Vagina (tissue), 2 donors: ENCODE data around the gene EFNA4. TPM values are rescaled to one million over a fixed set of nuclear protein-coding genes. Genes with fewer than 3 reads are reported as not detected.

ENCODE experiments used
- DNase-seq, 2 donors: peaks; one replicate each; pipeline ENCODE4 v3.0.0-alpha.2; 2017; ENCODE audit errors: extremely low spot score in 2 of 2
- H3K27ac ChIP-seq: fragments of 200-600 bp; sonication (generic); one replicate; pipeline ENCODE4 v1.5.1; 2019
- H3K27me3 ChIP-seq: fragments of 200-600 bp; sonication (generic); one replicate; pipeline ENCODE4 v1.5.1; 2019
- H3K36me3 ChIP-seq, 2 donors: fragments of 200-600 bp; sonication (generic); one replicate each; pipeline ENCODE4 v1.5.1; 2017 to 2019
- H3K4me1 ChIP-seq: fragments of 200-600 bp; sonication (generic); one replicate; pipeline ENCODE4 v1.5.1; 2019
- H3K4me3 ChIP-seq, 2 donors: fragments of 200-600 bp; sonication (generic); 1 replicate in 1 of 2; 2 replicates in 1 of 2; pipeline ENCODE4 v1.5.1; 2016 to 2019
- H3K9me3 ChIP-seq: fragments of 200-600 bp; sonication (generic); one replicate; pipeline ENCODE4 v1.5.1; 2019
- CTCF ChIP-seq, 3 experiments: fragments of 450-650 bp in 2 of 3; fragments of 200-600 bp in 1 of 3; sonication (generic) in 1 of 3; IDR thresholded peaks; one replicate each; pipeline ENCODE4 v1.5.1; 2017 to 2019; ENCODE audit warnings: antibody characterized with exemption in 3 of 3, mild to moderate bottlenecking in 2 of 3, moderate library complexity in 2 of 3
- POLR2A ChIP-seq, 2 donors: fragments of 450-650 bp; IDR thresholded peaks; one replicate each; pipeline ENCODE4 v1.6.1; 2017; ENCODE audit warnings: antibody characterized with exemption in 2 of 2, mild to moderate bottlenecking in 2 of 2, moderate library complexity in 2 of 2
- POLR2AphosphoS5 ChIP-seq, 2 donors: sonication (generic); formaldehyde crosslinking; IDR thresholded peaks; one replicate each; pipeline ENCODE4 v1.9.0; 2017; ENCODE audit warnings: antibody characterized with exemption in 2 of 2, mild to moderate bottlenecking in 2 of 2, low read depth in 1 of 2; ENCODE audit not compliant: insufficient read depth in 1 of 2
- intact Hi-C: fragments of 100-400 bp; cut with DNase I; formaldehyde crosslinking; loops from one replicate; pipeline ENCODE4 v1.15.1; 2023
- total RNA-seq: library from RNA; depleted of rRNA; stranded (reverse); fragments of >200 nt; gene quantifications from one replicate; pipeline ENCODE4 v1.2.3, GENCODE V29; 2016

EFNA4 gene
- total RNA-seq, 1 donor from 2014 or later, result 13.8 TPM

GRCh38 chr1:155079487-155080311 is 16.2 kb downstream of the EFNA4 start:
- intact Hi-C loops, result no loop called here
- no peak for TF ChIP-seq POLR2A (IDR thresholded peaks at IDR 0.05)
- TF ChIP-seq POLR2AphosphoS5 (IDR thresholded peaks at IDR 0.05; ENCODE audit: insufficient read depth in 1 of 2, low read depth in 1 of 2), result no peak
- no peak for TF ChIP-seq CTCF (IDR thresholded peaks at IDR 0.05)
- Histone ChIP-seq H3K4me3 (peak overlapping the region; percentile 43 to 49), H3K27me3 (peaks cover 24% of the 10 kb centered on the region), H3K27ac (peak overlapping the region; percentile 60), H3K9me3 (no peaks in the 10 kb centered on the region), H3K36me3 (no peaks in the 10 kb centered on the region), H3K4me1 (peaks cover 57% of the 10 kb centered on the region)
- DNase-seq, result no peak

DNA sequence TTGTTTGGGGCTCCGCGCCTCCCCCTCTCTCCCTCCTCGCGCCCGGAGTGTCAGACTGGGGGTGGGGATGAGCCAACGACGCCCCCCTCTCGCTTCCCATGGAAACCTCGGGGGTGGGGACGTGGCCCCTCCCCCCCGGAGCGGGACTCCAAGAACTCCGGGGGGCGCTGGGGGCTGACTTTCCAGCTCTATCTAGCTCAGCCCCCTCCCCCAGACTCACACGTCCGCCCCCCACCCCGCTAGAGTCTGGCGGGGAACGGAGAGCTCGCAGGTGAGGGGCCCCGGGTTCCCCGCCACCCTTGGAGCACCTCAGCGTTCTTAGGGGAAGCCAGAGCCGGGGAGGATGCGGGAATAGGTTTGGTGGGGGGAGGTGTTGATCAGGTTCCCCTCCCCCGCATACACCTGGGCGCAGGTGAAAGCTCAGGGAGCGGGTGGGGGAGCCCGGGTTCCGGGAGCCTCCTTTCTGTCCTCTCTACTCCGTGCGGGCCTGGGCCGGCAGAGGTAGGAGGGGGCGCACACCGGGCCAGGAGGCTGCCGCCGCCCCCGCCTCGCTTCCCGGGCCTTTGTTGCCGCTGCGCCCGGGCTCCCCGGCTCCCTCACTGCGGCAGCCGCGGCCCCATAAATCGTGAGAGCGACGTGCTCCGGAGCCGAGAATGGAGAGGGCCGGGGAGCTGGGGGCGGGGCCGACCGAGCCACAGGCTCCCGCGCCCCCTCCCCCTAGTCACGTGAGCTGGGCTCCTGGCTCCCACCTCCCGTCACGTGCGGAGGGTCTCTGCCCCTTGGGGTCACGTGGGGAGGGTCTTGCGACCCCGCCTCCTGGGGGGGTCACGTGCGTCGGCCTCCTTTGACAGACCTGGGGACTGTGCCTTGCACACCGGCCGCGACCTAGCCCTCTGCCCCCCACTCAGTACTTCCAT is 17.0 kb downstream of the EFNA4 start:
- Histone ChIP-seq H3K4me3 (peak overlapping the region; percentile 43 to 49), H3K27me3 (peaks cover 24% of the 10 kb centered on the region), H3K27ac (peak overlapping the region; percentile 60), H3K36me3 (no peaks in the 10 kb centered on the region), H3K9me3 (no peaks in the 10 kb centered on the region), H3K4me1 (peaks cover 58% of the 10 kb centered on the region)
- intact Hi-C loops, result no loop called here
- TF ChIP-seq POLR2AphosphoS5 (IDR thresholded peaks at IDR 0.05; ENCODE audit: insufficient read depth in 1 of 2, low read depth in 1 of 2) (peak in 1 of 2 donors; percentile 8), POLR2A (IDR thresholded peaks at IDR 0.05) (no peak)
- DNase-seq, result no peak

DNA sequence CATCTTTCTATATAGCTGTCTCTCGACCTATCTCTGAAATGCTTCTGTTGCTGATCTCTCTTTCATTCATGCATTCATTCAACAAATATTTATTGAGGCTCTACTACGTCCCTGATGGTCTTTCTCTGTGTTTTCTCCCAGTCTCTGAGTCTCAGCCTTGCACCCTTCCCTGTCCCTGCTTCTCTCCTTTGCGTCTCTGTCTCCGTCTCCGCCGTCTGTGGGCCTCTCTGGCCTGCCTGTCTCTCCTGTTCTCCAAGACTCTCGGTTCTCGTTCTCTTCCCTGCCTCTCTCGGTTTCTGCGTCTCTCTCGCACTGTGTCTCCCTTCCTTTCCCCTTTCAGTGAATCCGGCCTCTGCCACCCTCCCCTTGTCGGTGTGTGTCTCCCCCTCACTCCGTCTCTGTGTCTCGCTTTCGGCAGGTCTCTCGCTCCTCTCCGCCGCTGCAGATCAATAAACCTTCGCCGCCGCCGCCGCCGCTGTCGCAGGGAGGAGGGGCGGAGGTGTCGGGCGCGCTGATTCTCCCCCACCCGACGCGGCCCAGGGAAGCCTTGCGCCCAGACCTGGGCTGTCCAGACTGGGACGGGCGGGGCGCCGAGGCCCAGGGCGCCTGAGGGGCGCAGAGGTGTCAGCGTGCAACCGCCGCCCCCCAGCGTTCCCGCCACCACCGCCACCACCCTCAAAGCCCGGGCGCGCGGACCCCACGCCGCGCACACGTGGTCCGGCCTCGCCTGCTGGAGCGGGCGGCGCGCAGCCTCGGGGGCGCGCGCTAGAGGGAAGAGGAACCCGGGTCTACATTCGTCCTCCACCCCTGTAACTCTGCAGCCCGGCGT is 18.1 kb downstream of the EFNA4 start:
- TF ChIP-seq POLR2AphosphoS5 (IDR thresholded peaks at IDR 0.05; ENCODE audit: insufficient read depth in 1 of 2, low read depth in 1 of 2) (no peak), POLR2A (IDR thresholded peaks at IDR 0.05) (no peak), CTCF (IDR thresholded peaks at IDR 0.05) (no peak)
- peak overlapping the region; percentile 38 to 43 for H3K4me3 ChIP-seq
- DNase-seq, result no peak
- H3K27me3 ChIP-seq, result peaks cover 24% of the 10 kb centered on the region
- intact Hi-C loops, result no loop called here
- H3K27ac ChIP-seq, result peak overlapping the region; percentile 51
- H3K9me3 ChIP-seq, result no peaks in the 10 kb centered on the region
- no peaks in the 10 kb centered on the region for H3K36me3 ChIP-seq
- peaks cover 70% of the 10 kb centered on the region for H3K4me1 ChIP-seq

DNA sequence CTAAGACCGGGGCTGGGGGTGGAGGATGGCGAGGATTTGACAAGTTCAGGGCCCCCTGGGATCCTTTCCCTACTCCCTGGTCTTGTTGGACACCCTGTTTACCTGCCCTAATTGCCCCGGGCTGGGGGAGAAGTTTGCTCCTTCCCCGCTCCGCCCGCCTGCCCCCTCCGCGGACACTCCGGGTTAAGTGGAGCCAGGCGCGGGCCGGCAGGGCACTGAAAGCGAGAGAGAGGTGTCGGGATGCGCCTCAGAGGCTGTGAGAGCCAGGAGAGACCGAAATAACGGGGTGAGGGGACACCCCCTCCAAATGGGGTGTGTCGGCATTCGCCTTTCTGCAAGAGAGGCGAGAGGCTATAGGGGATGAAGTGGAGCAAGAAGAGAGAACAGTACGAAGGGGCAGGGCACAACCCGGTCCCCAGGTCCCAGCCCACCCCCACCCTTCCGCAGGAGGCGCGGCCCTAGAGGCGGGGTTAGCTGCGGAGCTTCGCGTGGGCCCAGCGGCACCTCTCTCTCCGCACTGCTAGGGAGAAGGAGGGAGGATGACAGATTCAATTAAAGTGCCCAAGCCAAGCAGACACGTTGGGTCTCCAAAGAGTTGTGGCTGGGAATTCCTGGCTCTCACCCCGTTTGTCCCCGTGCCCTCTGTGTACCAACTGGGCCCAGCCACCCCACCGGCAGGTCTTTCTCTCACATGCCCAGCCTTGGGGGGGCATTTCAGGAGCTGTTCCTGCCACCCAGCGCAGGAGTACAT is 18.9 kb downstream of the EFNA4 start:
- Histone ChIP-seq H3K27ac (peak overlapping the region; percentile 51), H3K36me3 (no peaks in the 10 kb centered on the region), H3K4me1 (peaks cover 70% of the 10 kb centered on the region), H3K9me3 (no peaks in the 10 kb centered on the region), H3K27me3 (peaks cover 24% of the 10 kb centered on the region), H3K4me3 (peak overlapping the region; percentile 38 to 43)
- TF ChIP-seq POLR2A (IDR thresholded peaks at IDR 0.05) (no peak), POLR2AphosphoS5 (IDR thresholded peaks at IDR 0.05; ENCODE audit: insufficient read depth in 1 of 2, low read depth in 1 of 2) (no peak)
- intact Hi-C loops, result no loop called here
- peak in 1 of 2 donors; percentile 83 for DNase-seq

- H3K9me3 ChIP-seq, result no peaks in the 10 kb centered on the region
- DNase-seq, result no peak
- H3K27ac ChIP-seq, result peak overlapping the region; percentile 51
- peaks cover 24% of the 10 kb centered on the region for H3K27me3 ChIP-seq
- peak overlapping the region in 1 of 2 donors; percentile 43 for H3K4me3 ChIP-seq
- H3K4me1 ChIP-seq, result peaks cover 70% of the 10 kb centered on the region
- no peaks in the 10 kb centered on the region for H3K36me3 ChIP-seq
- TF ChIP-seq POLR2A (IDR thresholded peaks at IDR 0.05), result no peak
- intact Hi-C loops, result no loop called here
Measured at GRCh38 chr1:155083052-155083541, 19.6 kb downstream of the EFNA4 start.
